ENCODE measurements around the gene PDE2A. TPM values are rescaled to one million over a fixed set of nuclear protein-coding genes. Genes with fewer than 3 reads are reported as not detected.

Gene PDE2A
- total and polyA plus RNA-seq, 10 of the 15 experiments (the other 5 are each of a cell fraction or from before 2014, with no cell fraction given), result 0.06 to 0.15 (median 0.11) TPM; not detected in 6

GRCh38 chr11:72635933-72636332, 38.3 kb downstream of the PDE2A start (continued):
- TF ChIP-seq, protein P1, sequence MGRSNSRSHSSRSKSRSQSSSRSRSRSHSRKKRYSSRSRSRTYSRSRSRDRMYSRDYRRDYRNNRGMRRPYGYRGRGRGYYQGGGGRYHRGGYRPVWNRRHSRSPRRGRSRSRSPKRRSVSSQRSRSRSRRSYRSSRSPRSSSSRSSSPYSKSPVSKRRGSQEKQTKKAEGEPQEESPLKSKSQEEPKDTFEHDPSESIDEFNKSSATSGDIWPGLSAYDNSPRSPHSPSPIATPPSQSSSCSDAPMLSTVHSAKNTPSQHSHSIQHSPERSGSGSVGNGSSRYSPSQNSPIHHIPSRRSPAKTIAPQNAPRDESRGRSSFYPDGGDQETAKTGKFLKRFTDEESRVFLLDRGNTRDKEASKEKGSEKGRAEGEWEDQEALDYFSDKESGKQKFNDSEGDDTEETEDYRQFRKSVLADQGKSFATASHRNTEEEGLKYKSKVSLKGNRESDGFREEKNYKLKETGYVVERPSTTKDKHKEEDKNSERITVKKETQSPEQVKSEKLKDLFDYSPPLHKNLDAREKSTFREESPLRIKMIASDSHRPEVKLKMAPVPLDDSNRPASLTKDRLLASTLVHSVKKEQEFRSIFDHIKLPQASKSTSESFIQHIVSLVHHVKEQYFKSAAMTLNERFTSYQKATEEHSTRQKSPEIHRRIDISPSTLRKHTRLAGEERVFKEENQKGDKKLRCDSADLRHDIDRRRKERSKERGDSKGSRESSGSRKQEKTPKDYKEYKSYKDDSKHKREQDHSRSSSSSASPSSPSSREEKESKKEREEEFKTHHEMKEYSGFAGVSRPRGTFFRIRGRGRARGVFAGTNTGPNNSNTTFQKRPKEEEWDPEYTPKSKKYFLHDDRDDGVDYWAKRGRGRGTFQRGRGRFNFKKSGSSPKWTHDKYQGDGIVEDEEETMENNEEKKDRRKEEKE (IDR thresholded peaks at IDR 0.05), result no peak

- ChIA-PET POLR2A (no interaction called here), SMC1A (ENCODE audit: uncharacterized antibody, unreplicated experiment) (interaction anchor here (0.8 kb wide), 1 partner anchor 32 kb away, joined by 3 read pairs; no protein-coding TSS in a partner anchor), RAD21 (ENCODE audit: unreplicated experiment) (no interaction called here), CTCF (interaction anchor here (0.8 to 1.7 kb wide), 5 partner anchors 24 to 164 kb away, joined by 3 to 11 read pairs (median 4); no protein-coding TSS in a partner anchor)
- no peak for ATAC-seq
- Histone ChIP-seq H3K79me2 (ENCODE audit: control insufficient read depth, insufficient read depth, low read length) (no peaks in the 10 kb centered on the region), H3K27me3 (replicated peaks in 1 of 2; ENCODE audit: control insufficient read depth in 2 of 2, insufficient read depth in 2 of 2, low read length in 1 of 2) (peaks cover 2 to 3% of the 10 kb centered on the region in 2 experiments; a peak in 3 of 4 replicates), H3K27ac (ENCODE audit: control insufficient read depth, insufficient read depth) (no peak overlapping the region), H3K4me3 (no peak overlapping the region), H3K4me2 (ENCODE audit: control insufficient read depth, insufficient read depth) (no peak overlapping the region), H3K9me3 (replicated peaks; ENCODE audit: control insufficient read depth, insufficient read depth, low read length) (no peaks in the 10 kb centered on the region), H3K4me1 (ENCODE audit: control insufficient read depth, insufficient read depth, low read length) (no peaks in the 10 kb centered on the region), H4K20me1 (ENCODE audit: control insufficient read depth, insufficient read depth) (no peaks in the 10 kb centered on the region), H3K9ac (ENCODE audit: control insufficient read depth, insufficient read depth, low read length) (no peak overlapping the region), H2AFZ (ENCODE audit: control insufficient read depth, low read depth, low read length) (no peak overlapping the region), H3K36me3 (ENCODE audit: control insufficient read depth in 2 of 2, insufficient read depth in 2 of 2, low read length in 1 of 2) (no peaks in the 10 kb centered on the region)
- FAIRE-seq, result no peak
- intact Hi-C loops (cut with micrococcal nuclease; ENCODE audit: unreplicated experiment) (no loop called here), in situ Hi-C loops (cut with MboI) (no loop called here)
- WGBS (ENCODE audit: insufficient coverage, insufficient replicate concordance, low lambda C conversion rate, missing lambda C conversion rate), result 39% methylated on average over 9 of the region's 9 CpGs
- no TSS peak for BruUV-seq (replicated peaks)
- no peak for DNase-seq (ENCODE audit: low read depth, low spot score)
- TF ChIP-seq MYB (IDR thresholded peaks at IDR 0.05; ENCODE audit: borderline replicate concordance, low read depth, low read length) (no peak), RELA (IDR thresholded peaks at IDR 0.05; ENCODE audit: borderline replicate concordance, partially characterized antibody) (no peak), MLLT1 (IDR thresholded peaks at IDR 0.05) (no peak), ZNF24 (IDR thresholded peaks at IDR 0.05) (no peak), CUX1 (IDR thresholded peaks at IDR 0.05; ENCODE audit: insufficient replicate concordance, low read depth, low read length) (no peak)
- TF ChIP-seq, protein P2, sequence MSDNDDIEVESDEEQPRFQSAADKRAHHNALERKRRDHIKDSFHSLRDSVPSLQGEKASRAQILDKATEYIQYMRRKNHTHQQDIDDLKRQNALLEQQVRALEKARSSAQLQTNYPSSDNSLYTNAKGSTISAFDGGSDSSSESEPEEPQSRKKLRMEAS (IDR thresholded peaks at IDR 0.05; ENCODE audit: low read depth, low read length), result no peak
These were observed 38.8 kb downstream of the PDE2A start for GRCh38 chr11:72635309-72635915.
